Panc1 (cell line): ENCODE measurements around the gene TOR1A.

Experiments used
- CTCF ChIP-seq: fragments of 450-650 bp; IDR thresholded peaks from 2 replicates; pipeline ENCODE4 v1.5.1; 2017; ENCODE audit warnings: mild to moderate bottlenecking
- POLR2AphosphoS5 ChIP-seq: IDR thresholded peaks from 2 replicates; pipeline ENCODE4 v1.6.1; 2012; ENCODE audit warnings: mild to moderate bottlenecking, low read depth, low read length, moderate library complexity
- REST ChIP-seq, 2 experiments: IDR thresholded peaks; 2 replicates each; pipeline ENCODE4 v1.6.1; 2011 to 2012; ENCODE audit warnings: low read depth in 2 of 2, control low read depth in 1 of 2, low read length in 1 of 2, mild to moderate bottlenecking in 1 of 2, moderate library complexity in 1 of 2; ENCODE audit not compliant: insufficient read depth in 1 of 2

GRCh38 chr9:129836311-129837007, 12.5 kb upstream of the TOR1A start:
- no peak for TF ChIP-seq CTCF
- no peak for TF ChIP-seq REST (IDR thresholded peaks at IDR 0.05; ENCODE audit: insufficient read depth in 1 of 2, low read depth in 2 of 2, low read length in 1 of 2)
- no peak for TF ChIP-seq POLR2AphosphoS5
